Panc1 (cell line): ENCODE data around the gene TTC28. TPM values are rescaled to one million over a fixed set of nuclear protein-coding genes. Genes with fewer than 3 reads are reported as not detected.

ENCODE experiments used
- ATAC-seq: fragments of 200-7000 bp; cut with Tn5 transposase; 2 replicates; pipeline ENCODE4 v1.9.1; 2020; ENCODE audit warnings: mild to moderate bottlenecking, moderate library complexity
- BruUV-seq: library from RNA; stranded (reverse); fragments of 400-500 nt; replicated peaks from 2 replicates; lab custom pipeline; 2021; lab: Mats Ljungman, UMichigan
- CTCF ChIA-PET: fragments of 300-600 bp; sonication (Branson Sonifier 250); formaldehyde crosslinking; loops from one replicate; lab custom pipeline; 2022; ENCODE audit warnings: antibody characterized with exemption; lab: Charles Lee
- POLR2A ChIA-PET: fragments of 300-600 bp; sonication (Branson Sonifier 250); formaldehyde crosslinking; loops from one replicate; lab custom pipeline; 2022; ENCODE audit warnings: antibody characterized with exemption; lab: Charles Lee
- DNase-seq: peaks from one replicate; pipeline ENCODE4 v3.0.0-alpha.2; 2010; ENCODE audit warnings: low read depth, low spot score
- H3K27ac ChIP-seq: 2 replicates; pipeline ENCODE4 v1.5.1; 2011; ENCODE audit warnings: mild to moderate bottlenecking, low read length, inconsistent platforms
- H3K27me3 ChIP-seq: fragments of 200-500 bp; sonication (Bioruptor generic); 2 replicates; pipeline ENCODE4 v1.6.0; 2014; ENCODE audit warnings: low read length, inconsistent platforms; ENCODE audit not compliant: control insufficient read depth, insufficient read depth
- H3K36me3 ChIP-seq: fragments of 200-500 bp; sonication (Bioruptor generic); 2 replicates; pipeline ENCODE4 v1.5.1; 2014; ENCODE audit warnings: inconsistent platforms, mild to moderate bottlenecking, low read length, moderate library complexity; ENCODE audit not compliant: control insufficient read depth, insufficient read depth
- H3K4me1 ChIP-seq: 2 replicates; pipeline ENCODE4 v1.5.1; 2011; ENCODE audit warnings: inconsistent platforms, mild to moderate bottlenecking, low read length, moderate library complexity; ENCODE audit not compliant: control insufficient read depth, insufficient read depth
- H3K4me3 ChIP-seq, 2 experiments: 2 replicates each; pipeline ENCODE4 v1.5.1; 2011 to 2012; ENCODE audit warnings: low read depth in 2 of 2, low read length in 2 of 2, mild to moderate bottlenecking in 2 of 2, inconsistent platforms in 1 of 2, moderate library complexity in 1 of 2
- H3K9me3 ChIP-seq: fragments of 200-500 bp; sonication (Bioruptor generic); 2 replicates; pipeline ENCODE4 v1.5.1; 2014; ENCODE audit warnings: low read depth, mild to moderate bottlenecking, inconsistent platforms, low read length, moderate library complexity; ENCODE audit not compliant: control insufficient read depth, insufficient read depth
- CTCF ChIP-seq: fragments of 450-650 bp; IDR thresholded peaks from 2 replicates; pipeline ENCODE4 v1.5.1; 2017; ENCODE audit warnings: mild to moderate bottlenecking
- POLR2AphosphoS5 ChIP-seq: IDR thresholded peaks from 2 replicates; pipeline ENCODE4 v1.6.1; 2012; ENCODE audit warnings: mild to moderate bottlenecking, low read depth, low read length, moderate library complexity
- SIN3A ChIP-seq: IDR thresholded peaks from 2 replicates; pipeline ENCODE4 v1.6.1; 2012; ENCODE audit warnings: low read depth, mild to moderate bottlenecking, low read length, moderate library complexity, borderline replicate concordance; ENCODE audit not compliant: insufficient read depth
- TCF7L2 ChIP-seq: IDR thresholded peaks from 2 replicates; pipeline ENCODE4 v1.6.1; 2011; ENCODE audit warnings: mild to moderate bottlenecking, low read depth, low read length, inconsistent platforms
- in situ Hi-C: cut with HindIII; loops from 2 replicates; pipeline ENCODE4 v1.10.0; 2016; ENCODE audit warnings: low sequenced_read_pairs, low pct_unique_long_range_greater_than_20kb
- intact Hi-C: fragments of 100-400 bp; cut with micrococcal nuclease; formaldehyde crosslinking; loops from one replicate; pipeline ENCODE4 v1.10.0; 2022; ENCODE audit not compliant: unreplicated experiment
- total RNA-seq: library from RNA; stranded (reverse); gene quantifications from one replicate; pipeline ENCODE4 v1.2.1, GENCODE V29; 2021; ENCODE audit not compliant: unreplicated experiment
- TF ChIP-seq, protein P1 (sequence below), 2 experiments: IDR thresholded peaks; 2 replicates each; pipeline ENCODE4 v1.6.1; 2011 to 2012; ENCODE audit warnings: low read depth in 2 of 2, control low read depth in 1 of 2, low read length in 1 of 2, mild to moderate bottlenecking in 1 of 2, moderate library complexity in 1 of 2; ENCODE audit not compliant: insufficient read depth in 1 of 2

TTC28 gene
- total RNA-seq, 1 experiment from 2014 or later: 24.8 TPM

DNA sequence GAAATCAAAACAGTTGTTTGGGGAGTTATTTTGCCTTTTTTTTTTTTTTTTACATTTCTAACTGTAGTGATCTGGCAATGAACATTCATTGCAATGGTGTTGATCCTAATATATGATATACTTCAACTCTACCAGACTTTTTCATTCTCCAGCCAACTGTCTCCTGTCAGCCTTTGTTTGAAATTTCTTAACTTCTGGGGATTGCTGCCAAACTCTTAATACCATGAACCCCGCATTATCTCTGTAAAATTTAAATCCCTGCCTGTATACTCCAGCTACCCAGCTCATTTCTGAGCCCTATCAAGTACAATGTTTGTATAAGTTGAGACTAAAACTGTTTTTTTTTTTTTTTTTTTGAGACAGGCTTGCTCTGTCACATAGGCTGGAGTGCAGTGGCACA lies 280.7 kb downstream of the TTC28 start:
- DNase-seq: no peak
- ChIA-PET CTCF (no interaction called here), POLR2A (interaction anchor here (0.6 kb wide), 1 partner anchor 92 kb away, joined by 12 read pairs; no protein-coding TSS in a partner anchor)
- H3K27me3 ChIP-seq: no peaks in the 10 kb centered on the region
- no peak for ATAC-seq
- TF ChIP-seq TCF7L2 (no peak), CTCF (no peak)
- TF ChIP-seq, protein P1, sequence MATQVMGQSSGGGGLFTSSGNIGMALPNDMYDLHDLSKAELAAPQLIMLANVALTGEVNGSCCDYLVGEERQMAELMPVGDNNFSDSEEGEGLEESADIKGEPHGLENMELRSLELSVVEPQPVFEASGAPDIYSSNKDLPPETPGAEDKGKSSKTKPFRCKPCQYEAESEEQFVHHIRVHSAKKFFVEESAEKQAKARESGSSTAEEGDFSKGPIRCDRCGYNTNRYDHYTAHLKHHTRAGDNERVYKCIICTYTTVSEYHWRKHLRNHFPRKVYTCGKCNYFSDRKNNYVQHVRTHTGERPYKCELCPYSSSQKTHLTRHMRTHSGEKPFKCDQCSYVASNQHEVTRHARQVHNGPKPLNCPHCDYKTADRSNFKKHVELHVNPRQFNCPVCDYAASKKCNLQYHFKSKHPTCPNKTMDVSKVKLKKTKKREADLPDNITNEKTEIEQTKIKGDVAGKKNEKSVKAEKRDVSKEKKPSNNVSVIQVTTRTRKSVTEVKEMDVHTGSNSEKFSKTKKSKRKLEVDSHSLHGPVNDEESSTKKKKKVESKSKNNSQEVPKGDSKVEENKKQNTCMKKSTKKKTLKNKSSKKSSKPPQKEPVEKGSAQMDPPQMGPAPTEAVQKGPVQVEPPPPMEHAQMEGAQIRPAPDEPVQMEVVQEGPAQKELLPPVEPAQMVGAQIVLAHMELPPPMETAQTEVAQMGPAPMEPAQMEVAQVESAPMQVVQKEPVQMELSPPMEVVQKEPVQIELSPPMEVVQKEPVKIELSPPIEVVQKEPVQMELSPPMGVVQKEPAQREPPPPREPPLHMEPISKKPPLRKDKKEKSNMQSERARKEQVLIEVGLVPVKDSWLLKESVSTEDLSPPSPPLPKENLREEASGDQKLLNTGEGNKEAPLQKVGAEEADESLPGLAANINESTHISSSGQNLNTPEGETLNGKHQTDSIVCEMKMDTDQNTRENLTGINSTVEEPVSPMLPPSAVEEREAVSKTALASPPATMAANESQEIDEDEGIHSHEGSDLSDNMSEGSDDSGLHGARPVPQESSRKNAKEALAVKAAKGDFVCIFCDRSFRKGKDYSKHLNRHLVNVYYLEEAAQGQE (IDR thresholded peaks at IDR 0.05; ENCODE audit: insufficient read depth in 1 of 2, low read depth in 2 of 2, low read length in 1 of 2): no peak
- no peaks in the 10 kb centered on the region for H3K9me3 ChIP-seq
- intact Hi-C loops (no loop called here), in situ Hi-C loops (no loop called here)
- no TSS peak for BruUV-seq
- no peaks in the 10 kb centered on the region for H3K36me3 ChIP-seq
- H3K4me1 ChIP-seq: no peaks in the 10 kb centered on the region
- no peak overlapping the region for H3K4me3 ChIP-seq
- H3K27ac ChIP-seq: no peak overlapping the region

- no peaks in the 10 kb centered on the region for H3K9me3 ChIP-seq
- in situ Hi-C loops (no loop called here), intact Hi-C loops (no loop called here)
- no peaks in the 10 kb centered on the region for H3K27me3 ChIP-seq
- ChIA-PET CTCF (no interaction called here), POLR2A (no interaction called here)
- no peaks in the 10 kb centered on the region for H3K4me1 ChIP-seq
- ATAC-seq: no peak
- no peak for DNase-seq
- H3K27ac ChIP-seq: no peak overlapping the region
- H3K36me3 ChIP-seq: no peaks in the 10 kb centered on the region
- H3K4me3 ChIP-seq: no peak overlapping the region
- no peak for TF ChIP-seq TCF7L2
- no peak for TF ChIP-seq POLR2AphosphoS5
- TF ChIP-seq, protein P1 (IDR thresholded peaks at IDR 0.05; ENCODE audit: insufficient read depth in 1 of 2, low read depth in 2 of 2, low read length in 1 of 2): no peak
- TF ChIP-seq CTCF: no peak
- no peak for TF ChIP-seq SIN3A
- BruUV-seq: no TSS peak
Measured at GRCh38 chr22:28398355-28398754, 281.3 kb downstream of the TTC28 start.
